Endothelial cell of umbilical vein (primary cell): ENCODE results near the gene AJM1.

ENCODE experiments used
- JUN ChIP-seq: IDR thresholded peaks from 2 replicates; pipeline ENCODE4 v1.6.1; 2011; ENCODE audit warnings: borderline replicate concordance, low read depth; ENCODE audit not compliant: insufficient read length, insufficient read depth
- MYC ChIP-seq: IDR thresholded peaks from one replicate; pipeline ENCODE4 v1.6.1; 2011; ENCODE audit warnings: mild to moderate bottlenecking, low read depth, low read length
- POLR2A ChIP-seq: IDR thresholded peaks from 2 replicates; pipeline ENCODE4 v1.6.1; 2012; ENCODE audit warnings: low read depth, mild to moderate bottlenecking, control low read depth, low read length
- POLR2AphosphoS5 ChIP-seq: IDR thresholded peaks from 2 replicates; pipeline ENCODE4 v1.6.1; 2012; ENCODE audit warnings: low read depth, mild to moderate bottlenecking, control low read depth, low read length, moderate library complexity; ENCODE audit not compliant: insufficient read depth
- TF ChIP-seq, protein P1 (sequence below), 2 donors: IDR thresholded peaks; 1 replicate in 1 of 2; 2 replicates in 1 of 2; pipeline ENCODE4 v1.5.1; 2011; ENCODE audit warnings: low read length in 2 of 2, mild to moderate bottlenecking in 2 of 2, moderate library complexity in 2 of 2, control low read depth in 1 of 2, inconsistent platforms in 1 of 2, low read depth in 1 of 2; ENCODE audit not compliant: insufficient read depth in 1 of 2; ENCODE audit errors: extremely low read depth in 1 of 2
- TF ChIP-seq, protein P2 (sequence below): IDR thresholded peaks from 2 replicates; pipeline ENCODE4 v1.6.1; 2011; ENCODE audit not compliant: insufficient read depth, insufficient read length

DNA sequence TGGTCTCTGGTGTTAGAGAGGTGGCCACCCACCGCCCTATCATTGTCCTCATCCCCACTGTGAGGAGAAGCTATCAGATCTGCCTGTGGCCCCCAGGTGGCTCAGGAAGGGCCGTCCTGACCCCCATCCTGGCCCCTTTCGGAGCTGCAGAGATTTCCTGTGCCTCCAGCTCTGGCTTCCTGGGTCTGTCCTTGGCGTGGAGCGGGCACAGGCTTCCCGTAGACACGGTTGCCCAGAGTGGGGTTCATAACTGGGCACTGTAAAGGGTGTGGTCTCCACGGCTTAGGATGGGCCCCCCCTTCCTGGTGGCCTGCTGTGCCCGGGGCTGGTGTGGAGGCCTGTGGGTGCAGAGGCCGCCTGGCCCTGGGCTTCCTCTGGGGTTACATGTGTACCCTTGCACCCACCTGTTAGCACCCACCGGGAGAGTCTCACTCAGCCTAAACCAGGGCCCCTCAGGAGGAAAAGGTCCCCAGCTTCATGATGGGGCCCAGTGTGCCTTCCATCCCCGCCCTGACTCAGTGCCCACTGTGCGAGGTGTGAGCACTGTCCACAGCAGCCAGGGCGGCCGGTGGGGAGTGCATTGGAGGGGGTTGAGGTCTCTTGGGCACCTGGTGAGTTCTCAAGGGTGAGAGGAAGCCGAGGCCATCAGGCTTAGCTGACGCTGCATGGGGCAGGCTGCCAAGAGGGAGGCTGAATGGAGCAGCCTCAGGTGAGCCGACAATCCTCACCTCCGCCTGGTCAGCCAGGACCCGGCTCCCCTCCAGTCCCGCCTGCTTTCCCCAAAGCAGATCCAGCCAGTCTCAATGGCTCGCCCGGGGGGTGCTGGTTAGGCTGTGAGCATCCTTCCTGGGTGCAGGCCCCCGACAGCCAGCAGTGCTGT, 15.3 kb upstream of the AJM1 start:
- TF ChIP-seq MYC (no peak), POLR2A (no peak), POLR2AphosphoS5 (no peak), JUN (no peak)
- TF ChIP-seq, protein P1, sequence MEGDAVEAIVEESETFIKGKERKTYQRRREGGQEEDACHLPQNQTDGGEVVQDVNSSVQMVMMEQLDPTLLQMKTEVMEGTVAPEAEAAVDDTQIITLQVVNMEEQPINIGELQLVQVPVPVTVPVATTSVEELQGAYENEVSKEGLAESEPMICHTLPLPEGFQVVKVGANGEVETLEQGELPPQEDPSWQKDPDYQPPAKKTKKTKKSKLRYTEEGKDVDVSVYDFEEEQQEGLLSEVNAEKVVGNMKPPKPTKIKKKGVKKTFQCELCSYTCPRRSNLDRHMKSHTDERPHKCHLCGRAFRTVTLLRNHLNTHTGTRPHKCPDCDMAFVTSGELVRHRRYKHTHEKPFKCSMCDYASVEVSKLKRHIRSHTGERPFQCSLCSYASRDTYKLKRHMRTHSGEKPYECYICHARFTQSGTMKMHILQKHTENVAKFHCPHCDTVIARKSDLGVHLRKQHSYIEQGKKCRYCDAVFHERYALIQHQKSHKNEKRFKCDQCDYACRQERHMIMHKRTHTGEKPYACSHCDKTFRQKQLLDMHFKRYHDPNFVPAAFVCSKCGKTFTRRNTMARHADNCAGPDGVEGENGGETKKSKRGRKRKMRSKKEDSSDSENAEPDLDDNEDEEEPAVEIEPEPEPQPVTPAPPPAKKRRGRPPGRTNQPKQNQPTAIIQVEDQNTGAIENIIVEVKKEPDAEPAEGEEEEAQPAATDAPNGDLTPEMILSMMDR (IDR thresholded peaks at IDR 0.05; ENCODE audit: extremely low read depth in 1 of 2, insufficient read depth in 1 of 2, low read depth in 1 of 2, low read length in 2 of 2), result no peak
- TF ChIP-seq, protein P2, sequence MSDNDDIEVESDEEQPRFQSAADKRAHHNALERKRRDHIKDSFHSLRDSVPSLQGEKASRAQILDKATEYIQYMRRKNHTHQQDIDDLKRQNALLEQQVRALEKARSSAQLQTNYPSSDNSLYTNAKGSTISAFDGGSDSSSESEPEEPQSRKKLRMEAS, result no peak
